ENCODE measurements around the gene KDM4C. TPM values are rescaled to one million over a fixed set of nuclear protein-coding genes. Genes with fewer than 3 reads are reported as not detected.

Gene KDM4C
- total and polyA plus RNA-seq, 2 of the 13 experiments (the other 11 are each of a cell fraction or from before 2014, with no cell fraction given), result 19.4 to 23.6 TPM

DNA sequence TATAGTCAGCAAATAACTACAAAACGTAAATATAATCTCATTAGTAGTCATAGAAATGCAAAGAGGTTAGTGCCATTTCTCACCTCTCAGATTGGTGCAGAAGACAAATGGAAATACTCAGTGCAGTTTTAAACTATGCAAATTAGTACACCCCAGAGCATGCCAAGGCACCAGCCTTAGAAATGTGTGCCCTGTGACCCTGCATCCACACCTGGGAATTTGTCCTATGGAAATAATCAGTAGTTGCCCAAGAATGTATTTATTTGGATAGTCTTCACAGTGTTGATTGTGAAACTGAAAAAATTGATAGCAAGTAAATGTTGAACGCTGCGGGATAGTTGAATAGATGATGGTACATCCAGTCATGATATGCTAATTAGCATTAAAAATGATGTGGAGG lies 152.7 kb downstream of the KDM4C start:
- Histone ChIP-seq H3K9me3 (ENCODE audit: low read length) (no peaks in the 10 kb centered on the region), H4K20me1 (ENCODE audit: insufficient read depth, low read length) (no peaks in the 10 kb centered on the region), H3K4me1 (ENCODE audit: insufficient read depth, low read length) (peaks cover 29% of the 10 kb centered on the region), H3K4me3 (replicated peaks in 1 of 3; ENCODE audit: insufficient read depth in 1 of 3, low read depth in 2 of 3, low read length in 3 of 3) (no peak overlapping the region), H3K36me3 (replicated peaks in 1 of 2; ENCODE audit: control insufficient read depth in 1 of 2, insufficient read depth in 2 of 2, low read length in 2 of 2) (no peaks in the 10 kb centered on the region; a peak in 1 of 5 replicates), H3K9ac (ENCODE audit: insufficient read depth, low read depth, low read length) (no peak overlapping the region), H3K27me3 (ENCODE audit: control insufficient read depth in 1 of 2, insufficient read depth in 2 of 2, low read length in 2 of 2) (no peaks in the 10 kb centered on the region), H3K79me2 (ENCODE audit: insufficient read depth, low read length) (peaks cover 10% of the 10 kb centered on the region), H2AFZ (ENCODE audit: low read length) (no peak overlapping the region), H3K27ac (ENCODE audit: extremely low read length, insufficient read depth, low read length) (no peak overlapping the region), H3K4me2 (ENCODE audit: low read depth, low read length) (no peak overlapping the region)
- FAIRE-seq, result no peak
- TF ChIP-seq ARNT2 (CRISPR knock-in tag; IDR thresholded peaks at IDR 0.05; ENCODE audit: low read depth), result no peak
- no peak for TF ChIP-seq ZNF709 (CRISPR knock-in tag; IDR thresholded peaks at IDR 0.05)
- TF ChIP-seq MAFF (IDR thresholded peaks at IDR 0.05; ENCODE audit: low read depth, low read length), result no peak
- TF ChIP-seq ZNF513 (CRISPR knock-in tag; conservative IDR thresholded peaks at IDR 0.05), result no peak
- no peak for TF ChIP-seq AGO1 (IDR thresholded peaks at IDR 0.05; ENCODE audit: low read depth, low read length, poor library complexity, severe bottlenecking)
- no peak for TF ChIP-seq NFIB (CRISPR knock-in tag; IDR thresholded peaks at IDR 0.05; ENCODE audit: borderline replicate concordance)
- TF ChIP-seq, protein P1, sequence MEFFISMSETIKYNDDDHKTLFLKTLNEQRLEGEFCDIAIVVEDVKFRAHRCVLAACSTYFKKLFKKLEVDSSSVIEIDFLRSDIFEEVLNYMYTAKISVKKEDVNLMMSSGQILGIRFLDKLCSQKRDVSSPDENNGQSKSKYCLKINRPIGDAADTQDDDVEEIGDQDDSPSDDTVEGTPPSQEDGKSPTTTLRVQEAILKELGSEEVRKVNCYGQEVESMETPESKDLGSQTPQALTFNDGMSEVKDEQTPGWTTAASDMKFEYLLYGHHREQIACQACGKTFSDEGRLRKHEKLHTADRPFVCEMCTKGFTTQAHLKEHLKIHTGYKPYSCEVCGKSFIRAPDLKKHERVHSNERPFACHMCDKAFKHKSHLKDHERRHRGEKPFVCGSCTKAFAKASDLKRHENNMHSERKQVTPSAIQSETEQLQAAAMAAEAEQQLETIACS (CRISPR knock-in tag; IDR thresholded peaks at IDR 0.05), result no peak
- TF ChIP-seq JDP2 (CRISPR knock-in tag; IDR thresholded peaks at IDR 0.05; ENCODE audit: borderline replicate concordance), result no peak
- no peak for TF ChIP-seq ZNF205 (CRISPR knock-in tag; IDR thresholded peaks at IDR 0.05)
- no peak for TF ChIP-seq ZBTB4 (CRISPR knock-in tag; IDR thresholded peaks at IDR 0.05; ENCODE audit: borderline replicate concordance)
- no peak for TF ChIP-seq KLF12 (CRISPR knock-in tag; IDR thresholded peaks at IDR 0.05; ENCODE audit: borderline replicate concordance)
- intact Hi-C loops (cut with micrococcal nuclease; ENCODE audit: unreplicated experiment), result loop anchor here (5.0 to 10.0 kb wide), 3 partner anchors 64 to 627 kb away; no protein-coding TSS in a partner anchor
- no peak for ATAC-seq
- ChIA-PET CTCF (ENCODE audit: low intra/inter-chr PET ratio, low total read pairs) (no interaction called here), POLR2A (no interaction called here)
- BruUV-seq (replicated peaks), result no TSS peak
- WGBS (ENCODE audit: low lambda C conversion rate), result 86% methylated on average over 3 of the region's 3 CpGs
- DNase-seq (ENCODE audit: low spot score), result no peak
- in situ Hi-C loops (cut with HindIII; ENCODE audit: extremely low pct_ligation_motif_present, low pct_unique_long_range_greater_than_20kb), result loop anchor here (25.0 kb wide), 2 partner anchors 277 to 627 kb away; no protein-coding TSS in a partner anchor
